ENCODE results near the gene GNPDA1.
"Not testable (repeated sequence)": the region's sequence is repeated elsewhere in the genome, so short reads cannot be mapped to it uniquely, and the experiment has no call there.

Gene GNPDA1

DNA sequence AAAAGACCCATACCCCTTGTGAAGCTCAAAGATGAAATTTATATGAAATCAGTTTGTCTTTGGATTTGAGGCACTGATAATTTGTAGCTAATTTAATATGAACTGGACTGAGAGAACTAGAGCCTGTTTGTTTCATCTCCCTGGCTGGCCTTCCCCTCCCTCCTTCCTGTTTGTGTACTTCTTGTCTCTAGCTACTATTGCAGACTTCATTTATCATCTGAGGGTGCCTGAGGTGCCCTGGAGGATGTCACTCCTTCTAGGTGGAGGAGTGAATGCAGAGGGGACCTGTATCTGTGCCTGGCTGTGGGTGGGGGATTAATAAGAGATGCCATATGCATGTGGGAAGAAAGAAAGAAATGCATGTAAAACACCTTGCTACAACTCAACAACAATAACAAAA lies 22.2 kb upstream of the GNPDA1 start:
- no peak for TF ChIP-seq POLR2A (IDR thresholded peaks at IDR 0.05; ENCODE audit: low read depth, low read length)
- FAIRE-seq (no peak), DNase-seq (ENCODE audit: insufficient read length, low spot score) (no peak)

DNA sequence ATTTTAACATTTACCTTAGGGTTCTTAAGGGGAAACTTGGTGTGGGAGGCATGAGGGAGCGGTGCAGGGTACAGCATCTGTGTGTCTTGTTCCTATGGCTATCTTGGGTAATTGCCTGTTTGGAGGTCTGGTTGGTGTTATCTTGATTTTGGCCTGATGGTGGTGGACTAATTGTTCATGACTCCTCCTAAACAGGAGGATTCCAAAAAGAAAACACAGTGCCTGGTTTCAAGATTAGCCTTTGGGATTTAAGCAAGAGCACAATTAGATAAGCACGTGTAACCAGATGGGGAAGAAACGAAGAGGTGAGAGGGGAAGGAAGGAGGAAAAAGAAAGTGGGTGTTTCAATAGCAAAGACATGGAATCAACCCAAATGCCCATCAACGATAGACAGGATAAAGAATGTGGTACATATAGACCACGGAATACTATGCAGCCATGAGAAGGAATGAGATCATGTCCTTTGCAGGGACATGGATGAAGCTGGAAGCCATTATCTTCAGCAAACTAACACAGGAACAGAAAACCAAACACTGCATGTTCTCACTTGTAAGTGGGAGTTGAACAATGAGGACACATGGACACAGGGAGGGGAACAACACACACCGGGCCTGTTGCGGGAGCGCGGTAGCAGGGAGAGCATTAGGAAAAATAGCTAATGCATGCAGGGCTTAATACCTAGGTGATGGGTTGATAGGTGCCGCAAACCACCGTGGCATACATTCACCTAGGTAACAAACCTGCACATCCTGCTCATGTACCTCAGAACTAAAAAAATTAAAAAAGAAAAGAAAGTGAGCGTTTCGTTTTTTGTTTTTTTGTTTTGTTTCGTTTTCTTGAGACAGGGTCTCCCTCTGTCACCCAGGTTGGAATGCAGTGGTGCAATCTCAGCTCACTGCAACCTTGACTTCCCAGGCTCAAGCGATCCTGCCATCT lies 21.1 kb upstream of the GNPDA1 start:
- DNase-seq (ENCODE audit: insufficient read length, low spot score); FAIRE-seq: not testable (repeated sequence)

DNA sequence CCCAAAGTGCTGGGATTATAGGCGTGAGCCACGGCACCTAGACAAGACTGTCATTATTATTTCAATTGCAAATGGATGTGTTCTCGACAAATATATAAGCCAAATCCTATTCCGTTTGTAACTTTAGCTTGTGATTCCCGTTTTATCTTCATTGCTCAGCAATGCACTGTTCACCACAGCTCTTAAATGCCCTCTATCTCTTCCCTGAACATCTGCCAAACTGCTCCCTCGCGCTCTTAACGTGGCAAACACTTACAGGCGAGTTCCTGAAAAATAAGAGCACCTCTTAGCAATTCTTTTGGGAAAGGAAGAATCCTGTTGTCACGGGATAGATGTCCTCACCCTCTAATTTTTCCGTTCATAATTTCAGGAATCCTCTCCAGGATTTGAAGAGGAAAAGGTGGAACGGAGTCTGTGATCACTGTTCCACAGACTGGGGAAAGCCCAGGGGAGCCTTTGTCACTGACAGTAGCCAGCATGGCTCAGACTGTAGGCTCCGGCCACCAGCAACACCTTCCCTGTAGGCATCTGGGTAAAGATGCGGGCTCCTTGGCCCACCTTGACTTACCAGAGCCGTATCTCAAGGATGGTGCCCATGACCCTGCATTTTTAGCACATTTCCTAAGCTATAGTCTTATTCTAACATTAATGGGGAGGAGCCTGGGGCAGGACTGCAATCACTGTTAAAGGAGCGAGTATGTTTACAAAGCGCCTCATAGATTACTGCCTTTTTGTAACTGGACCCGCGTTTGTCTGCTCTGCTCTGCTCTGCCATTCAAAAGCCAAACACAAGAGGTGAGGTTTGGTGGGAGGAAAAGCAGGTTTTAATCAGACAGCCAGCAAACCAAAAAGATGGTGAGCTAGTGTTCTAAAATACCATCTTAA lies 20.2 kb upstream of the GNPDA1 start:
- FAIRE-seq = no peak
- no peak for TF ChIP-seq POLR2A (IDR thresholded peaks at IDR 0.05; ENCODE audit: low read depth, low read length)
- DNase-seq (ENCODE audit: insufficient read length, low spot score) = no peak

DNA sequence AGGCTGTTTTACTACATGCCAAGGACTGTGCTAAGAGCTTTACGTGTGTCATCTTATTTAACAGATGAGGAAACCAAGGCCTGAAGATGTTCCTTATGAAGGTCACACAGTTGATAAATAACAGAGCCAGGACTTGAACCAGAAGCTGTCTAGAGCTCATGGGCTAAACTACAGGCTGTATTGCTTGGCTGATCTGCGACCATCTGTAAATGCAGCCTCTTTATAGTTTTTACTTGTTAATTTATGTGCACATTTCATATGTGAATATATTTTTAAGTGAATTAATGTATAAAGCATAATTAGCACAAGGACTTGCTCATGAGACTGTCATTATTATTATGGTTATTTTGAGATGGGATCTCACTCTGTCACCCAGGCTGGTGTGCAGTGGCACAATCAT lies 19.3 kb upstream of the GNPDA1 start:
- FAIRE-seq = no peak
- DNase-seq (ENCODE audit: insufficient read length, low spot score) = no peak
- no peak for TF ChIP-seq POLR2A (IDR thresholded peaks at IDR 0.05; ENCODE audit: low read depth, low read length)

DNA sequence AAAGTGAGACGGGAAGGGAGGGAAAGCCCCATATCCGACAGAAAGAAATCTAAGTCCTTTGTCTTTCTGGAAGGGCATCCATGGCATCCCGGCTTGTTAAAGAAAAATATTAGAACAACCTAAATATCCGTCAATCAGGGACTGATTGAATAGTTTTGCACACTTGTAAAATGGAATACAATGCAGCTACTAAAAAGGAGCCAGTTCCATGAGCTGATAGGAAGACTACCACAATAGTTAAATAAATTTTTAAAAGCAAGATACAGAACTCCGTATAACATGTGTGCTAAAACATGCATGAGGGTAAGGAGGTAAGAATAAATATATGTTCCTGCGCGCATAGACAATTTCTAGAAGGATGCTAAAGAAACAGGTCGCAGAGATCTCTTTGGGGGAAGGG lies 12.8 kb upstream of the GNPDA1 start:
- FAIRE-seq (no peak), DNase-seq (ENCODE audit: insufficient read length, low spot score) (no peak)
- TF ChIP-seq POLR2A (IDR thresholded peaks at IDR 0.05; ENCODE audit: low read depth, low read length) = no peak

DNA sequence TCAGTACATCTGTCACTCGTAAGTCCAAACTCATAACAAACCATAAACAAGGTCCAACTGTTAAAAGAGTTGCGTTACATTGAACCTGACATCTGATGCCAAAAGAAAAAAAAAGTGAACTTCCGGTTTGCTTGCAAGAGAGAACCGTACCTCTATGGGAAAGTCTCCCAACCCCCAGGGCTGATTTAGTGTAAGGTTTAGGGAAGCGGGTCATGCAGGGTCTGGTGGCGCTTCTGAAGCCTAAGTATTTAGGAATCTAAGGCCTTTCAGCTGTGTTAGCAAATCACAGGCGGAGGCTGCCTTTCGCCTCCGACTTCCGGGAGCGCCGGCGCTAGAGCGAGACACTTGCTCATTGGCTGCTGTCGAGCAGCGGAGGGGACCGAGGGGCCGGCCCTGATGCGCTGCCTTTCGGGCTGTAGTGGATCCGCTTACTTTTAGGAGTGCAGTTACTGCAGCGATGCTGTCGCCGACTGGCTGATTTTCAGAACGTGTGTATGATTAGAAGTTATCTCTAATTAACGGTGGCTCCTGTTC lies 12.0 kb upstream of the GNPDA1 start:
- DNase-seq (ENCODE audit: insufficient read length, low spot score) (peak; percentile 83), FAIRE-seq (peak; percentile 97)
- TF ChIP-seq POLR2A (IDR thresholded peaks at IDR 0.05; ENCODE audit: low read depth, low read length) = 0 out of 2 replicates have a peak, but pooled peaks have one; percentile 58

DNA sequence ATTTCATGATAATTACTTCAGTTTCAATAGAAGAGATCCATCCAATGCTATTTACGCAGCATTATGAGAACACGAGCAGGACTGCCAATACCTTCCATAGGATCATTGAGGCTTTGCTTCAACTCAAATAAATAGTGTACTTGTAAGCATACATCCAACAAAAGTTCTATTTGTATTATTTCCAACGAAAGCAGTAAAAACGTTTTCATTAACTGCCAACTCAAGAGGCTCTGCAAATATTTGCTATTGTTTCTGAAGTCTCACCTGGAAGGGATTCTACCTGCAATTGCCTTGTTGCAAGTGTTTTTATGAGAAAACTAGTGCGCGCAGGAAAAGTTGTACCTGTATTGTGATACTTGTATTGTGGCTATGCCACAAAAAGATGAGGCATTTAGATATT lies 11.0 kb upstream of the GNPDA1 start:
- DNase-seq (ENCODE audit: insufficient read length, low spot score) = no peak
- no peak for TF ChIP-seq POLR2A (IDR thresholded peaks at IDR 0.05; ENCODE audit: low read depth, low read length)
- FAIRE-seq = no peak

DNA sequence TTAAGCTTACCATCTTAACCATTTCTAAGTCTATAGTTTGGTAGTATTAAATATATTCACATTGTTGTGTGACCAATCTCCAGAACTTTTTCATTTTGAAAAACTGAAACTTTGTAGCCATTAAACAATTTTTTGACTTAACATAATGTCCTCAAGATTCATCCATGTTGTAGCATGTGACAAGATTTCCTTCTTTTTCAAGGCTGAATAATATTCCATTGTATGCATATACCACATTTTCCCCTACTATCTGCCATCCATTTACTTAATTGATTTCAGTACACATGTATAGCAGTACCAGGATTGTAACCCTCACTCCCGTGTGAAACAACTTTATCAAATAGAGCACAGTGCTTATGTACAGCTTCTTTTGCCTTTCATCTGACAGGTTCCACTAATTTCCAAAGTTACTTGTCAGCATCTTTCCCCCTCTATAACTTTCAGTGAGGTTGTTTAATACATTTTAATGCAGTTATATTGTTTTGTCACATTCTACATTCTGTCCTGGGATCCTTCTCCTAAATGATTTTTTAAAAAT lies 7.4 kb upstream of the GNPDA1 start:
- TF ChIP-seq POLR2A (IDR thresholded peaks at IDR 0.05; ENCODE audit: low read depth, low read length) = no peak
- DNase-seq (ENCODE audit: insufficient read length, low spot score) (no peak), FAIRE-seq (no peak)

DNA sequence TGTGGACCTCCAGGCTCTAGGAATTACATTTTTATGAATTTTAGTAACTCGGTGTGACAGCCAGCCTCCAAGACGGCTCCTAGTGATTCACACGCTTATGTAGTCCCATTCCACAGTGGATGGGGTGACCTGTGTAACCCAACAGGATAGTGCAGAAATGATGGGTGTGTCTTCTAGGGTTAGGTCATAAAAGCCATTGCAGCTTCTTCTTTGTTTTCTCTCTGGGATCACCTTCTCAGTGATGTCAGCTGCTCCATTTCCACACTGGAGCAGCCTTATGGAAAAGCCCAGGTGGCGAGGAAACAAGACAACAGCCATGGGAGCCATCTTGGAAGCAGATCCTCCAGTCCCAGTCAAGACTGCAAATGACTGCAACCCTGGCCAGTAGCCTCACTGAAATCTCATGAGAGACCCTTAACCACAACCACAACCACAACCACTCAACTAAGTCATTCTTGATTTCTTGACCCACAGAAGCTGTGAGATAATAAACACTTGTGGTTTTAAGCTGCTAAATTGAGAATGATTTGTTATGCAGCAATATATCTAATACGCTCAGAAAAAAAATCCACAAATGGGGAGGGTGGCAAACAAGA lies 5.1 kb upstream of the GNPDA1 start:
- no peak for FAIRE-seq
- TF ChIP-seq POLR2A (IDR thresholded peaks at IDR 0.05; ENCODE audit: low read depth, low read length) = no peak
- no peak for DNase-seq (ENCODE audit: insufficient read length, low spot score)

DNA sequence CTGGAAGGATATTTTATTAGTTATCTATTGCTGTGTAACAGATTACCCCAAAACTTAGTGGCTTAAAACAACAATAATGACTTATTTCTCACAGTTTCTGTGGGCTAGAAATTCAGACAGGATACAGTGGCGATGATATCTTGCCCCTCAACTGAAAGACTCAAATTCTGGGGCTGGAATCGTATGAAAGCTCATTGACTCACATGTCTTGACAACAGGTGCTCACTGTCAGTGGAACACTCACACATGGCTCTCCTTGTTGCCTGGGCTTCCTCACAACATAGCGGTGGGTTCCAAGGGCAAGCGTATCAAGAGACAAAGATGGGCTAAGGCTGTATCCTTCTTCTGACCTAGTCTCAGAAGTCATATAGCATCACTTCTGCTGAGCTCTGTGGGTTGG lies 3.7 kb upstream of the GNPDA1 start:
- no peak for TF ChIP-seq POLR2A (IDR thresholded peaks at IDR 0.05; ENCODE audit: low read depth, low read length)
- DNase-seq (ENCODE audit: insufficient read length, low spot score) (no peak), FAIRE-seq (no peak)

DNA sequence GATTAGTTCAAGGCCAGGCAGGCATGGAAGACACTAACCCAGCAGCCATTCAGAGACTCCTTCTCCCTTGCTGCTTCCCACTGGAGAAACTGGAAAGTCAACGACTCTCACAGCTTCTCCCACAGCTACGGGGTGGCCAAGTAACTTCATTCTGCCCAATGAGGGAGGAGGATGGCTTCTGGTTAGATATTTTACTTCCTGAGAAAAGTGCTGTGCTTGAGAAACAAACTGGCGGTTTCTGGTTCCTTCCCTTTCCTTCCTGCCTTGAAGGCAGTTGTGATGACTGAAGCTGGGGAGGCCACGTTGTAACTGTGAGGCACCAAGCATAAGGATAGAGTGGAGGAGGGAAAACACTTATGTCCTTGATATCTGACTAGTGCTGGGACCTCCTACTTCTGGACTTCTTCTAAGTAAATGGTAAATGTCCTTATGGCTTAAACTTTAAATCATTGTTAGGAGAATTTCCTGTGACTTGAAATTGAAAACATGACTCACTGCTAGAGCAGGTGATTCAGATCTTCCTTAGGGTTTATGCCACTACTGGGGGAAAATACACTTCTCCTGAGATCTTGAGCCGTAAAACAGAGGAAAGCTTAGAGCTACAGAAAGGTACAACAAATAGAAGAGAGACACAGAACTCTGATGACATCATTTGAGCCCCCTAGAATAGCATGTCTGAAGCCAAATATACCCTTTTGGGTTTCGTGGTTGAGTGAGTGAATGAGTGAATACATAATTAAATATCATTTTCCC lies 3.1 kb upstream of the GNPDA1 start:
- FAIRE-seq = no peak
- peak; percentile 41 for DNase-seq (ENCODE audit: insufficient read length, low spot score)
- no peak for TF ChIP-seq POLR2A (IDR thresholded peaks at IDR 0.05; ENCODE audit: low read depth, low read length)

DNA sequence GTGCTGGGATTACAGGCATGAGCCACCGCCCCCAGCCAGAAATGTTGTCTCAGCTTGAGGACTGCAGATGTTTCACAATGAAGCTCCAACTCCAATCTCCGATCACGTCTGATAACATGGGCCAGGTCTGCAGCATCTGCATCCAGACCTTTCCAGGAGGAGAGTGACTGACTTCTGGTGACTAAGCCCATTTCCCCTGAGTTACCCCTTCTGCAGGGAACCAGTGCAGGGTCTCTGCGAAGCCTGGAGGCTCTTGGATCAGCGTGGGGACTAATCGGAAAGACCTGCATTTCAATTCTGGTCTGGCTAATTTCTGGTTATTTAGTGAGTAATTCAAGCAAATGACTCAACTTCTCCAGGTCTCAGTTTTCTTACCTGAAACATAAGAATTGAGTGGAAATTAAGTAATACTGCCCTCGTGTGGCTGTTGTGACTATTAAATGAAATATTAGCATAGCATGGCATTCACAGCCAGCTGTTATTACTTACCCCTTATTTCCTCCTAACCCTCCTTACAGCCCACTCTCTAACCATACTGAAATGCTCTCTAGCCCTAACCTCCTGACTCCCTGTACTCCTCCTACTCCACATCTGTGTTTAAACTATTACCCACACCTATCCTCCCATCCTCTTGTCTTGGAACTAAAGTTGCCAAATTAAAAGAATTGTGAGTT lies 2.2 kb upstream of the GNPDA1 start:
- FAIRE-seq (no peak), DNase-seq (ENCODE audit: insufficient read length, low spot score) (peak; percentile 39)
- no peak for TF ChIP-seq POLR2A (IDR thresholded peaks at IDR 0.05; ENCODE audit: low read depth, low read length)

Data from H54 (cell line).